DOHH2 (cell line): ENCODE results near the gene SMAD2.

Source experiments
- EZH2phosphoT487 ChIP-seq: fragments of 200-600 bp; sonication (generic); IDR thresholded peaks from 2 replicates; pipeline ENCODE4 v1.6.1; 2017; ENCODE audit warnings: borderline replicate concordance, mild to moderate bottlenecking, antibody characterized with exemption, low read length, moderate library complexity, mixed read lengths
- TF ChIP-seq, protein P1 (sequence below): fragments of 200-600 bp; sonication (generic); IDR thresholded peaks from one replicate; pipeline ENCODE4 v1.5.1; 2014; ENCODE audit warnings: antibody characterized with exemption, mild to moderate bottlenecking, low read depth, low read length; ENCODE audit not compliant: poor library complexity, severe bottlenecking

DNA sequence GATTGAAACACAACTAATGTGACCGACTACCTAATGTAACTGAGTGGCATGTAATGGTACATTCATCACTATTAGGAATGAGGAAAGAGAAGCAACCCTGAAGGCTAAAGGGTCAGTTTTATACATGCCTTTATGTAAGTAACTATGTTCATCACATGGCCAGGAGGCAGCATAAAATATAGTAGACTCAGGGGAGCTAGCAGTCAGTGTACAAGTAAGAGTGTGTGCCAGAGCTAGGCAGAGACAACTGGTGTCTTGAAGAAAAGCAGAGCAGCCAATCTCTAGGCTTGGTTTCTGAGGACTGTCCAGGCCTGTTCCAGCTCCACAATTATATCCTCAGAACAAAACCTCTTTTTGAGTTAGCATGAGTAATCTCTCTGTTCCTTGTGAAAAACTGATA, 18.1 kb downstream of the SMAD2 start:
- TF ChIP-seq, protein P1, sequence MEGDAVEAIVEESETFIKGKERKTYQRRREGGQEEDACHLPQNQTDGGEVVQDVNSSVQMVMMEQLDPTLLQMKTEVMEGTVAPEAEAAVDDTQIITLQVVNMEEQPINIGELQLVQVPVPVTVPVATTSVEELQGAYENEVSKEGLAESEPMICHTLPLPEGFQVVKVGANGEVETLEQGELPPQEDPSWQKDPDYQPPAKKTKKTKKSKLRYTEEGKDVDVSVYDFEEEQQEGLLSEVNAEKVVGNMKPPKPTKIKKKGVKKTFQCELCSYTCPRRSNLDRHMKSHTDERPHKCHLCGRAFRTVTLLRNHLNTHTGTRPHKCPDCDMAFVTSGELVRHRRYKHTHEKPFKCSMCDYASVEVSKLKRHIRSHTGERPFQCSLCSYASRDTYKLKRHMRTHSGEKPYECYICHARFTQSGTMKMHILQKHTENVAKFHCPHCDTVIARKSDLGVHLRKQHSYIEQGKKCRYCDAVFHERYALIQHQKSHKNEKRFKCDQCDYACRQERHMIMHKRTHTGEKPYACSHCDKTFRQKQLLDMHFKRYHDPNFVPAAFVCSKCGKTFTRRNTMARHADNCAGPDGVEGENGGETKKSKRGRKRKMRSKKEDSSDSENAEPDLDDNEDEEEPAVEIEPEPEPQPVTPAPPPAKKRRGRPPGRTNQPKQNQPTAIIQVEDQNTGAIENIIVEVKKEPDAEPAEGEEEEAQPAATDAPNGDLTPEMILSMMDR = no peak
- no peak for TF ChIP-seq EZH2phosphoT487
